ENCODE data around the gene SYT1. TPM values are rescaled to one million over a fixed set of nuclear protein-coding genes. Genes with fewer than 3 reads are reported as not detected.

The SYT1 gene
- total RNA-seq, 2 experiments from 2014 or later, result not detected

- no peaks in the 10 kb centered on the region for H3K4me1 ChIP-seq (ENCODE audit: insufficient read depth, low read length, poor library complexity, severe bottlenecking)
- H3K79me2 ChIP-seq (ENCODE audit: insufficient read depth, low read depth, low read length), result no peaks in the 10 kb centered on the region
- H3K9me3 ChIP-seq (ENCODE audit: low read length), result no peaks in the 10 kb centered on the region
- no peak for DNase-seq (ENCODE audit: low spot score)
- no peak overlapping the region for H3K27ac ChIP-seq (ENCODE audit: low read depth, low read length, poor library complexity, severe bottlenecking)
- H3K36me3 ChIP-seq (ENCODE audit: insufficient read depth, low read length), result no peaks in the 10 kb centered on the region
- POLR2A ChIA-PET, result no interaction called here
- CTCF ChIA-PET (ENCODE audit: unreplicated experiment), result no interaction called here
- no peak overlapping the region for H2AFZ ChIP-seq (ENCODE audit: low read length)
- no peak overlapping the region for H3K4me2 ChIP-seq (ENCODE audit: low read length)
- no peaks in the 10 kb centered on the region for H3K9me2 ChIP-seq (ENCODE audit: insufficient read depth, low read length)
- H3K4me3 ChIP-seq (ENCODE audit: low read depth, low read length, poor library complexity, severe bottlenecking), result no peak overlapping the region
- intact Hi-C loops (cut with micrococcal nuclease; ENCODE audit: unreplicated experiment), result no loop called here
- H4K20me1 ChIP-seq (ENCODE audit: insufficient read depth, low read length), result no peaks in the 10 kb centered on the region
- TF ChIP-seq EZH2phosphoT487 (IDR thresholded peaks at IDR 0.05; ENCODE audit: borderline replicate concordance, low read depth, low read length), result no peak
- no peak for TF ChIP-seq CTCF (conservative IDR thresholded peaks at IDR 0.05; ENCODE audit: low read length)
- no TSS peak for BruUV-seq (replicated peaks)
These were observed 396.3 kb downstream of the SYT1 start for GRCh38 chr12:79260923-79261322.

GRCh38 chr12:79262938-79263337 lies 398.4 kb downstream of the SYT1 start:
- ChIA-PET CTCF (ENCODE audit: unreplicated experiment) (no interaction called here), POLR2A (interaction anchor here (0.6 to 2.0 kb wide), 5 partner anchors 10 to 971 kb away, joined by 3 to 6 read pairs (median 5); no protein-coding TSS in a partner anchor)
- no peaks in the 10 kb centered on the region for H3K4me1 ChIP-seq (ENCODE audit: insufficient read depth, low read length, poor library complexity, severe bottlenecking)
- no peak overlapping the region for H3K4me3 ChIP-seq (ENCODE audit: low read depth, low read length, poor library complexity, severe bottlenecking)
- BruUV-seq (replicated peaks), result no TSS peak
- no peaks in the 10 kb centered on the region for H3K36me3 ChIP-seq (ENCODE audit: insufficient read depth, low read length)
- intact Hi-C loops (cut with micrococcal nuclease; ENCODE audit: unreplicated experiment), result no loop called here
- H2AFZ ChIP-seq (ENCODE audit: low read length), result no peak overlapping the region
- no peaks in the 10 kb centered on the region for H3K79me2 ChIP-seq (ENCODE audit: insufficient read depth, low read depth, low read length)
- no peaks in the 10 kb centered on the region for H3K9me3 ChIP-seq (ENCODE audit: low read length)
- H3K27ac ChIP-seq (ENCODE audit: low read depth, low read length, poor library complexity, severe bottlenecking), result no peak overlapping the region
- no peak for TF ChIP-seq EZH2phosphoT487 (IDR thresholded peaks at IDR 0.05; ENCODE audit: borderline replicate concordance, low read depth, low read length)
- H3K4me2 ChIP-seq (ENCODE audit: low read length), result no peak overlapping the region
- H3K9me2 ChIP-seq (ENCODE audit: insufficient read depth, low read length), result no peaks in the 10 kb centered on the region
- no peaks in the 10 kb centered on the region for H4K20me1 ChIP-seq (ENCODE audit: insufficient read depth, low read length)
- no peak for DNase-seq (ENCODE audit: low spot score)

GRCh38 chr12:79266343-79267144 lies 402.0 kb downstream of the SYT1 start:
- Histone ChIP-seq H3K27ac (ENCODE audit: low read depth, low read length, poor library complexity, severe bottlenecking) (no peak overlapping the region), H3K4me1 (ENCODE audit: insufficient read depth, low read length, poor library complexity, severe bottlenecking) (no peaks in the 10 kb centered on the region), H3K9me2 (ENCODE audit: insufficient read depth, low read length) (no peaks in the 10 kb centered on the region), H2AFZ (ENCODE audit: low read length) (no peak overlapping the region), H3K36me3 (ENCODE audit: insufficient read depth, low read length) (no peaks in the 10 kb centered on the region), H3K4me3 (ENCODE audit: low read depth, low read length, poor library complexity, severe bottlenecking) (no peak overlapping the region), H3K79me2 (ENCODE audit: insufficient read depth, low read depth, low read length) (no peaks in the 10 kb centered on the region), H4K20me1 (ENCODE audit: insufficient read depth, low read length) (no peaks in the 10 kb centered on the region), H3K4me2 (ENCODE audit: low read length) (no peak overlapping the region), H3K9me3 (ENCODE audit: low read length) (no peaks in the 10 kb centered on the region)
- no peak for DNase-seq (ENCODE audit: low spot score)
- BruUV-seq (replicated peaks), result no TSS peak
- ChIA-PET CTCF (ENCODE audit: unreplicated experiment) (no interaction called here), POLR2A (no interaction called here)
- intact Hi-C loops (cut with micrococcal nuclease; ENCODE audit: unreplicated experiment), result no loop called here
- no peak for TF ChIP-seq EZH2phosphoT487 (IDR thresholded peaks at IDR 0.05; ENCODE audit: borderline replicate concordance, low read depth, low read length)
- TF ChIP-seq CTCF (conservative IDR thresholded peaks at IDR 0.05; ENCODE audit: low read length), result no peak

Measured in OCI-LY7 (cell line).